HCT116 (cell line): Measurements from ENCODE around the gene OPCML.

ENCODE experiments used
- CEBPB ChIP-seq: IDR thresholded peaks from 2 replicates; pipeline ENCODE4 v1.6.1; 2012; ENCODE audit warnings: low read depth
- CTCF ChIP-seq, 3 experiments: fragments of 200-600 bp in 1 of 3; sonication (generic) in 1 of 3; IDR thresholded peaks in 2 of 3; conservative IDR thresholded peaks in 1 of 3; 2 replicates each; pipeline ENCODE4 v1.5.1; 2012 to 2017; ENCODE audit warnings: low read depth in 2 of 3, low read length in 2 of 3, antibody characterized with exemption in 1 of 3, borderline replicate concordance in 1 of 3, control low read depth in 1 of 3, mild to moderate bottlenecking in 1 of 3, mixed read lengths in 1 of 3, mixed run types in 1 of 3, moderate library complexity in 1 of 3; ENCODE audit not compliant: insufficient read depth in 1 of 3
- EZH2 ChIP-seq: fragments of 200-600 bp; sonication (generic); IDR thresholded peaks from 2 replicates; pipeline ENCODE4 v1.6.1; 2017; ENCODE audit warnings: antibody characterized with exemption, mixed run types
- POLR2A ChIP-seq: IDR thresholded peaks from 2 replicates; pipeline ENCODE4 v1.7.0; 2011; ENCODE audit warnings: borderline replicate concordance; ENCODE audit not compliant: insufficient read depth, insufficient read length; ENCODE audit errors: extremely low read depth
- POLR2AphosphoS5 ChIP-seq: IDR thresholded peaks from 2 replicates; pipeline ENCODE4 v1.6.1; 2011; ENCODE audit warnings: mild to moderate bottlenecking, low read depth, low read length, moderate library complexity
- SRF ChIP-seq: IDR thresholded peaks from 2 replicates; pipeline ENCODE4 v1.6.1; 2012; ENCODE audit warnings: low read depth
- ZNF274 ChIP-seq: fragments of 200-500 bp; sonication (Bioruptor generic); IDR thresholded peaks from 2 replicates; pipeline ENCODE4 v1.6.1; 2014; ENCODE audit warnings: mild to moderate bottlenecking, low read depth, low read length, inconsistent platforms

- no peak for TF ChIP-seq POLR2A
- no peak for TF ChIP-seq ZNF274
- TF ChIP-seq CTCF (IDR thresholded peaks at IDR 0.05 in 2 of 3, conservative IDR thresholded peaks at IDR 0.05 in 1 of 3; ENCODE audit: borderline replicate concordance in 1 of 3, insufficient read depth in 1 of 3, low read depth in 2 of 3, low read length in 2 of 3), result no peak
- TF ChIP-seq EZH2, result no peak
- no peak for TF ChIP-seq POLR2AphosphoS5
- TF ChIP-seq SRF, result no peak
- no peak for TF ChIP-seq CEBPB
Observed at GRCh38 chr11:133086518-133086917, 445.8 kb downstream of the OPCML start.
